GDM1 (cell line): Measurements from ENCODE around the gene OXSR1.
"Not testable (repeated sequence)": the region's sequence is repeated elsewhere in the genome, so short reads cannot be mapped to it uniquely, and the experiment has no call there.

Source experiments
- DNase-seq: peaks from one replicate; lab custom pipeline; 2025; lab: John Stamatoyannopoulos, UW

OXSR1 gene

DNA sequence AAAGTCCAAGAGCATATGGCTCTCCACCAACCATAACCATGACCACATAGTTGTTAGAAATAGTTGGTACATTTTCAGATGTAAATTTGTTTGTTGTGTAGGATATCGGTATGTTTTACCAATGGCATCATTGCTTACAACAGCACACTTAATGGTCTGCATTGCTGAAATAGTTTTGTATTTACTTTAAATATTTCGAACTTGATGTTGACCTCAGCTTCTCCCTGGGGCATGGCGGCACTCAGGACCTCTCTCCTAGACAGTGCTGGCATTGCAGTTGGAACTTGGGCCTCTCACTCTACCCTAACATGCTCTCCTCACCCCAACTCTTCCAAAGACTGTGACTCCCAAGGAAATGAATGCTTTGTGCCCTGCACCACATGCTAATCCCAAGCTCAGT lies 105.3 kb downstream of the OXSR1 start:
- DNase-seq, result no peak

DNA sequence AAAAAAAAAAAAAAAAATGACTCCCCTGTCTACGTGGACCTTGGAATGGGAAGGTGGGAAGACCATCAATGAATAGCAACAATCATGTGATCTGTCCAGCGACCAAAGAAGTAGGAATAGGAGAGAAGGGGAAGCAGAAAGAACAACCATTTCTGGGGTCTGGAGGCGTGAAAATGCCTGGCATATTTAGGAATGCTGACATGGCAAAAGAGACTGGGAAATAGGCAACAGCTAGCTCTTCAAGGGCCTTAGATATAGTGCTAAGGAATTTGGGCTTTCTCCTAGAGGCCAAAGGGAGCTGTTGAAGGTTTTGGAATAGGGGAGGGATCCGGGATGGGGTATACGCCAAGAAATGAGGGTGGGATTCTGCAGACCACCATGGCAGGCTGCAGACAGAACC lies 106.2 kb downstream of the OXSR1 start:
- no peak for DNase-seq

DNA sequence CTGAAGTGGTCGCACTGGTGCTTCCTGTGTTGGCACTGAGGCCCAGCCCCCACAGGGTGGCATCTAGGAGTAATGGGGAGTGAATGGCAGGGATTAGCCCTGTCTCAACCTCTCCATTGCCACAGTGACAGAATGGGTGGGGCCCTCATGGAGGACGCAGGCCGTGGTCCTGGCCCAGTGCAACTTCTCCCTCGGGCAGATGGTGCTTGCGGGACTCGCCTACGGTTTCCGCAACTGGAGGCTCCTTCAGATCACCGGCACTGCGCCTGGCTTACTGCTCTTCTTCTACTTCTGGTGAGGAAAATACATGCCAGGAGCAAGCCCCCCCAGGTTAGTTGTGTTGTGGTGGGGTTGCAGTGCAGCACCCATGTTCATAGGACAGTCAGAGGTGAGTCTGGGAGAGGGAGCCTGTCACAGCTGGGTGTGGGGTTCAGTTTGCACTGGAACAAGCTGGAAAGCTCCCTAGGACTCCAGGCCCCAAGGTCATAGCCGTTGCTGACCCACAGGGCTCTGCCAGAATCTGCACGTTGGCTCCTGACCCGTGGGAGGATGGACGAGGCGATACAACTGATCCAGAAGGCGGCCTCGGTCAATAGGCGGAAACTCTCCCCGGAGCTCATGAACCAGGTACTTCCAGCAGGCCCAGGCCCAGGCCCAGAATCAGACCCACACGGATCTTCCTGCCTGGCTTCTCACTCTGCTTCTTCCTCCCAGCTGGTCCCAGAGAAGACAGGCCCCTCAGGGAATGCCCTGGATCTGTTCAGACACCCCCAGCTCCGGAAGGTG lies 109.7 kb downstream of the OXSR1 start:
- no peak for DNase-seq

DNA sequence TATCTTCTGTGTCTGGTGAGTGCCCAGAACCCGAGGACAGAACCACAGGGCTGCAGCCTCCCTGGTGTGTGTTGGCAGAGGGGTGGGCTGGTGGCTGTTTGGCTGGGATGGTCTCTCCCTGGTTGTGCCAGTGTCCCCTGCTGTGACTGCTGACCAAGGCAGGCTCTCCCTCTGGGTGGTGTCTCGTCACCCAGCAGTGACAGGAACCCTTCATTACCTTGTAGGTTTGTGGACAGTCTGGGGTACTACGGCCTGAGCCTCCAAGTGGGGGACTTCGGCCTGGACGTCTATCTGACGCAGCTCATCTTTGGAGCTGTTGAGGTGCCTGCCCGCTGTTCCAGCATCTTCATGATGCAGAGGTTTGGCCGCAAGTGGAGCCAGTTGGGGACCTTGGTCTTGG lies 110.3 kb downstream of the OXSR1 start:
- DNase-seq, result no peak

DNA sequence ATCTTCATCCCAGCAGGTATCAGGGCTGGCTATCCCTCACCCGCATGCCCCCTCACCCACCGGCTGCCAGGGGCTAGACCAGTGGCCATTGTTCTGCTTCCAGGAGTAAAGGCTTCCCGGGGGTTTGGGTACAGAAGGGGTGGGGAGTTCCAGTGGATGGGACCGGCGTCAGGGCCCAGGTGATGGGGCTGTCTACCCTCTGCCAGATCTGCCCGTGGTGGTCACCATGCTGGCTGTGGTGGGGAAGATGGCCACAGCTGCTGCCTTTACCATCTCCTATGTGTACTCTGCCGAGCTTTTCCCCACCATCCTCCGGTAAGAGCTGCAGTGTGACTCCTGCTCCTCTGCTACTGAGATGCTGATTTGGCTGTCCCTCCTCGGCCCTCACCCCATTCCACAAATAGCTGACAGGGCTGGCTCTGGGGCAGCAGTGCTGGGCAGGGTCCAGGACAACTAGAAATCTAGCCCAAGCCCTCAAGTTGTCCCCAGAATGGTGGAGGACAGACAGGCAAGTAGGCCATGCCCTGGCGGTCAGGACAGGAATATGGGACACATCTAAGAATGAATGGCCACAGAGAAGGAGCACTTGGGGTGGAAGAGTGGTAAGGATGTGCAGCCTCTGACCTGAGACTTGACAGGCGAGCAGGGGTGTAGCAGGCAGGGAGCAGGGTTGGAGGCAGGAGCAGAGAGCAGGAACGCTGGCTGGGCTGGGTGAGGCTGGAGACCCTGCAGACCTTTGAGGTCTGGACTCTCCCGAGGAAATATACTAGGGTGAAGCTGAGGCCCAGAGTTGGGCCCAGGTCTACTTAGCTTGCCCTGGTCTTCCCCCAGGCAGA lies 111.0 kb downstream of the OXSR1 start:
- DNase-seq, result no peak

DNA sequence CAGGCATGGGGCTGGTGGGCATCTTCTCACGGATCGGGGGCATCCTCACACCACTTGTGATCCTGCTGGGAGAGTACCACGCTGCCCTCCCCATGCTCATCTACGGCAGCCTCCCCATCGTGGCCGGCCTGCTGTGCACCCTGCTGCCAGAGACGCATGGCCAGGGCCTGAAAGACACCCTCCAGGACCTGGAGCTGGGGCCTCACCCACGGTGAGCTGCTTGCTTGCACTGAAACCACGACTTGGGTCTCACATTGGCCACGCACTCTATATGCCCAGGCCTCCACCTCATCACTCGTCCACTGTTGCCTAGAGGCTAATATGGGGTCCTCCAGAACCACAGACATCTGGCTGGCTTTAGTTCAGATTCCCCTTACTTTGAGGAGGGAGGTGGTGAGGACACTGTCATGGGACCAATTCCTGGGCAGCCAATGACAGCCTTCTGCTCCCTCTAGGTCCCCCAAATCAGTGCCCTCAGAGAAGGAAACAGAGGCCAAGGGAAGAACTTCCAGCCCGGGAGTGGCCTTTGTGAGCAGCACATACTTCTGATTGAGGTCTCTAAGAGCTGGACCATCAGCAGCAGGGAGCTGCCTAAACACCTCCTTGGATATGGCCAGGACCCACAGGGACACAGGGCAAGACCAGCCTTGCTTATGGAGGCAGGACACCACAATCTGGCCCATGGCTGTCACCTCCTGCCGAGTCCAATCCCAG lies 111.7 kb downstream of the OXSR1 start:
- DNase-seq, result no peak

DNA sequence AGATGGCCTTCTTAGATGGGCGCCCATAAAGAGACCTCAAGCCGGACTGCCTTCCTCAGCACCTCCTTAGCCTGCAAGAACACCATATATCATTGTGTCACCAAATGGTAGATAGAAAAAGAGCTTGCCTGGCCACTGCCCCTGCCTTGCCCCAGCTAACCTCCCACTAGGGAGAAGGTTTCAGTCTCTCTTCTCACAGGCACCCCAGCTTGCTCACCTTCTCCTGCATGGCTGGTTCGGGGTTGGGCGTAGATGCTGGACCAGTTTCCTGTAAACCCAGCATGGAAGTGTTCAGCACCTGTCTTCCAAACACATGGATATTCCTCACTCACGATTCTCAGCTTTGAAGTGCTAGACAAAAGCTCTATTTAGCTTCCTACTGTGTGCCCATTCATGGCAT lies 113.5 kb downstream of the OXSR1 start:
- no peak for DNase-seq

DNA sequence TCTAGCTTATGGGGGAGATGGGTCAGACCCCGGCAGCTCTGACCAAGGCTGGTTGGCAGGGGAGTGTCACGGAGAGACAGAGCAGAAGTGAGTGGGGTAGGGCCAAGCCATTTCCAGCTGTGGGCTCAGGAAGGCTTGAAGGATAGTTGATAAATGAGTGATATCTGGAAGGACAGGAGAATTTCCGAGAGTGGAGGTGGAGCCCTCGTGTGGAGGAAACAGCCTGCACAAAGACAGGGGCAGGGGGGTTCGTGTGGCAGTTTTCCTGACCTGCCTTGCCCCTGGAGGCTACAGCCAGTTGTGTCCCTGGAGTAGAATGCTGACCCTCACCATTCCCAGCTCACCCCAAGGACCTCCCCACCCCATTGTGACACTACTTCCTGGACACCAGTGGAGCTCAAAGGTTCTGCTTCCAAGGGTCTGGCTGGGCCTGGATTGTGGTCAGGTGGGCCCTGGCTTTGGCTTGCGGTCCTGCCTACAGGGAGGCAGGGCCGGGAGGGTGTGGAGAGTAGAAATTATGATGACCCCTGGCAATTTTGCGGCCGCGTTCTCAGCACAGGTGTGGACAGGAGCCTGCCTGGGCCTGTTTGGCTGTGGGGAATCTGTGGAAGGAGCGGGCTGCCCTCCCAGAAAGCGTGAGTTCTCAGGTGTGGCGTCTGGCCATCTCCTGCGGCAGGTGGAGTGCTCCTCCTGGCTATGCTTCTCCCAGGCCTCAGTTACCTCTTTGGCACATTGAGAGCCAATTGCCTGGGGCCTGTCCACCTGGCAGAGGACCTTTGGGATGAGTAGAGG lies 116.8 kb downstream of the OXSR1 start, which contains the start of gene SLC22A14:
Gene SLC22A14 (plus strand): TSS at position 400 of the 792 bp plus-strand sequence. CDS start 23,733 bp downstream, outside the sequence.
- DNase-seq, result no peak

DNA sequence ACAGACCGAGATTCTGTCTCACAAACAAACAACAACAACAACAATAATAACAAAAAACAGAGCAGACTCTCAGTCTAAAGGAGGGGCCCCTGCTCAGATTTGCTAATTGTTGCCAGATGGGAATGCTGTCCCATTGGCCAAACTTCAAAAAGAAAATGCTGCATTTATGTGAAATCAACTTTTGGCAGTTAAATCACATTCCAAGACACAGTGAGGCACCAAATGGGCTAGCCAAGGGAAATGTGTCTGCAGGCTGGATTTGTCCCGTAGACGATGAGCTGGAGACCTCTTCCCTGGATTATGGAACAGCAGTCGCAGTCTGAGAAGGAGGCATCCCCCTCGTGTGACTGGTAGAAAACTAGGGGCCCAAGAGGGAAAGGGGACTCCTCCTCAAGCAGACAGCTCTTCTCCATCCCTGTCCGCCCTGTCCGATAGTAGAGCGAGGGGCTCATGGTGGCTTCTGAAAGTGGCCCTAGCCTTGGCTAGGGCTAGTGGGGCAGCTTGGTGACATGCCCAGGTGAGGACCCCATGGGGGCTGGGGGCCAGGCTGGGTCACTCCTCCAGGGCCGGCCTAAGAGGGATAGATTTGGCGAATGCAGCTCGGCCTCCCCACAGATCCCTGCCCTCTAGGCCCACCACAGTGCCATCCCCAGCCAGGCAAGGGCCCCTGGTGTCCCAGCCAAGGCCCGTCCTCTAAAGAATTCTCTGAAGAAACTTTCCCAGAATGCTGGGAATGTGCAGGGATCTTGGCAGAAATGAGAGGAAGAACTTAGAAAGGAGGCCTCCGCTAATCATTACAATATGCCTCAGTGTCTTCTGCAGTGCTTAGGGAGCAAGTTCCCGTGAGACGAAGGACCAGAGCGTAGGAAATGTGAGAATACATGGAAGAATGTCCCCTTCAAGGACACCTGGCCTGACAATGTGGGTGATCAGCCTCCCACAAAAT lies 118.7 kb downstream of the OXSR1 start:
- no peak for DNase-seq

DNA sequence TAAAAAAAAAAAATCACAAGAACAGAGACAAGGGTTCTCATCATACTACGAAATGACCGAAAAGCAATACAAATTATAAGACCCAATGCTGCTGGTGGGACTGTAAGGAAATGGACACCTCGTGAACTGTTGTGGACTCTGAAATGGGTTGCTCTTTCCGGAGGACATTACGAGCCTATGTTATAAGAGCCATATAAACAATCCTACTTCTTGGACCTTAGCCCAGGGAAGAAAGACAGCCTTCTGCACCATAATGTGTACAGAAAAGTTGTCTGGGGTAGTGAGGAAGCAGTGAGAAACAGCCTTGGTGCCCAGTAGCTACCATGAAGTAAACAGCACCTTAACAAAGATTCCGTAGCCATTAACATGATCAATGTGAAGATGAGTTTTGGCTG lies 119.4 kb downstream of the OXSR1 start:
- DNase-seq, result no peak

DNA sequence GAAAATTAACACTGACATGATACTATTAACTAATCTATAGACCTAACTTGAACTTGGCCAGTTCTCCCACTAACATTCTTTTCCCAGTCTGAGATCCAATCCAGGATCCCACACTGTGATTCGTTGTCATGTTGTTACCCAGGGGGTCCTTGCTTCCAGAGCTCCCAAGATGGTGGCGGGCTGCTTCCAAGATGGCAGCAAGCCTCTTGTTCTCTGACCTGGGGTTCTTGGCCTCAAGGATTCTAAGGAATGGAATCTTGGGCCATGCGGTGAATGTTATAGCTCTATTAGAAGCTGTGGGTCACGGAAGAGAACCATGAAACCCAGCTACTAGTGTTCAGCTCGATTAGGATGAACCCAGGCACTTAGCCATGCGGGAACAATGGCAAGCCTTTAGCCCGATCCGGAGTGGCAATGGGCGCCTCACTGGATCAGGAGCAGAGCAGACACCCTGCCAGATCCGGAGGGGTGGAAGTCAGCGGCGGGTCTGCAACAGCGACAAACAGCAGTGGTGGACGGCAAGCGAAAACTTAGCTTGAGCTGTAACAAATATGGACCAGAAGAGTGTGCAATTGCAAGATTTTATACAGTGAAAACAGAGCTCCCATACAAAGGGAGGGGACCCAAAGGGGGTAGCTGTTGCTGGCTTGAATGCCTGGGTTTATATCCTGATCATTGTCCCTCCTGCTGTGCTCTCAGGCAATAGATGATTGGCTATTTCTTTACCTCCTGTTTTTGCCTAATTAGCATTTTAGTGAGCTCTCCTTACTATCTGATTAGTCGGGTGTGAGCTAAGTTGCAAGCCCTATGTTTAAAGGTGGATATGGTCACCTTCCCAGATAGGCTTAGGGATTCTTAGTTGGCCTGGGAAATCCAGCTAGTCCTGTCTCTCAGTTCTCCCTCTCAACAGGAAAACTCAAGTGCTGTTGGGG lies 124.2 kb downstream of the OXSR1 start:
- not testable (repeated sequence) for DNase-seq

DNA sequence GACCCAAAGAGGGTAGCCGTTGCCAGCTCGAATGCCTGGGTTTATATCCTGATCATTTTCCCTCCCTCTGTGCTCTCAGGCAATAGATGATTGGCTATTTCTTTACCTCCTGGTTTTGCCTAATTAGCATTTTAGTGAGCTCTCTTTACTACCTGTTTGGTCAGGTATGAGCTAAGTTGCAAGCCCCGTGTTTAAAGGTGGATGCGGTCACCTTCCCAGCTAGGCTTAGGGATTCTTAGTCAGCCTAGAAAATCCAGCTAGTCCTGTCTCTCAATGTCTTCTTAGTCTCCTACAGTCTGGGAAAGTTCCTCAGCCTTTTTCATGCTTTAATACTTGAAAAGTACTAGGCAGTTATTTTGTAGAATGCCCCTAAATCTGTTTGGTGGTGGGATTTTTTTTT lies 131.7 kb downstream of the OXSR1 start:
- DNase-seq, result not testable (repeated sequence)

DNA sequence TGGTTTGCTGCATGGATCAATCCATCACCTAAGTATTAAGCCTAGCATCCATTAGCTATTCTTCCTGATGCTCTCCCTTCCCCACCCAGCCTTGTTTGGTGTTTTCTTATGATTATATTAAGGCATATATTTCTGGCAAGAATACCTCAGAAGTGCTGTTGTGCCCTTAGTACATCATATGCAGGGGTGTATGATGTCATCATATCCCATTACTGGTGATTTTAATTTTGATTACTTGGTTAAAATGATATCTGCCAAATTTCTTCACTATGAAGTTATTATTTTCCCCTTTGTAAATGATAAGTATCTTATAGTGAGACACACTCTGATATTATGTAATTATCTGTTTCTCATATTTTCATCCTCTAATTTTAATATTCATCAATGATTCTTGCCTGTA lies 132.2 kb downstream of the OXSR1 start:
- DNase-seq, result no peak

DNA sequence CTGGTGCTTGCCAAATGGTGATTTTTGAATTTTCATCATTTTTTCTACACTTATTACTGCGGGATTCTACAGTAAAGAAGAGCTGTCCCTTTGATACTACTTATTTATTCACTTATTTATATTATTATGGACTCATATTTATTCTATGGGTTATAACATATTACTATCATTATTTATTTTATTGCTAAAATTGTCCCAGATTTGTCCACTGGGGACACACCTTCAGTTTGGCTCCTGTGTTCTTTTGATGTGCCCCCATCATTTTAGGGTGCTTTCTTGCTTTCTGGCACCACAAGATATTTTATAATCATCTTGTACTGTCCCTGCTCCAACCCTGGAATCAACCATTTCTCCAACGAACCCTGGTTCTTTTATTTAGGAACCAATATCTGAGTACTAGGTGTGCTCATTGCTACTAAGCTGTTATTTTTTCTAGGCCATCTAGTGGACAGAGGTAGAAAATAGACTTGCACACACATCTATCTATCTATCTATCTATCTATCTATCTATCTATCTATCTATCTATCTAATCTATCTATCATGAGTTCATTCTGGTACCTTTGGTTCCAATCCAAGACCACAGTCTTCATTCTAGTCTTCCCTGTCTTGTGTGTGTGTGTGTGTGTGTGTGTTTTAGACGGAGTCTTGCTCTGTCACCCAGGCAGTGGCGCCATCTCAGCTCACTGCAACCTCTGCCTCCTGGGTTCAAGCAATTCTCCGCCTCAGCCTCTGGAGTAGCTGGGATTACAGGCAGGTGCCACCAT lies 132.8 kb downstream of the OXSR1 start:
- DNase-seq, result no peak
